WTC11 (cell line): ENCODE results near the gene FAM110A. TPM values are rescaled to one million over a fixed set of nuclear protein-coding genes. Genes with fewer than 3 reads are reported as not detected.

ENCODE experiments used
- ATAC-seq: fragments of 200-7000 bp; cut with Tn5 transposase; 2 replicates; pipeline ENCODE4 v1.10.0; 2021; ENCODE audit warnings: mild to moderate bottlenecking, moderate library complexity
- CTCF ChIA-PET: fragments of 300-600 bp; sonication (Branson Sonifier 250); formaldehyde crosslinking; loops from one replicate; lab custom pipeline; 2021; ENCODE audit warnings: antibody characterized with exemption; lab: Charles Lee
- POLR2A ChIA-PET: fragments of 350-600 bp; sonication (Branson Sonifier 250); formaldehyde crosslinking; loops from one replicate; lab custom pipeline; 2021; ENCODE audit warnings: antibody characterized with exemption; lab: Charles Lee
- DNase-seq: peaks from one replicate; pipeline ENCODE4 v3.0.0; 2021; ENCODE audit warnings: low spot score
- H3K27ac Mint-ChIP-seq: 2 replicates; pipeline ENCODE4 v1.8.0; 2021; ENCODE audit warnings: mixed read lengths
- H3K27me3 Mint-ChIP-seq: 2 replicates; pipeline ENCODE4 v1.8.0; 2021; ENCODE audit warnings: low read depth, mild to moderate bottlenecking, moderate library complexity, mixed read lengths
- H3K36me3 Mint-ChIP-seq: 2 replicates; pipeline ENCODE4 v1.8.0; 2021; ENCODE audit warnings: mixed read lengths
- H3K4me1 Mint-ChIP-seq: 2 replicates; pipeline ENCODE4 v1.8.0; 2022; ENCODE audit warnings: mixed read lengths
- H3K4me3 Mint-ChIP-seq: 2 replicates; pipeline ENCODE4 v1.8.0; 2021; ENCODE audit warnings: mild to moderate bottlenecking, moderate library complexity, mixed read lengths
- H3K9me3 Mint-ChIP-seq: 2 replicates; pipeline ENCODE4 v1.8.0; 2021; ENCODE audit warnings: mixed read lengths
- CBFB ChIP-seq: sonication (generic); formaldehyde crosslinking; IDR thresholded peaks from 2 replicates; pipeline ENCODE4 v1.8.1; 2022; ENCODE audit warnings: mild to moderate bottlenecking, low read depth, missing genetic modification reagents
- CREM ChIP-seq: sonication (generic); formaldehyde crosslinking; IDR thresholded peaks from 2 replicates; pipeline ENCODE4 v1.8.1; 2022; ENCODE audit warnings: mild to moderate bottlenecking, missing genetic modification reagents, moderate library complexity
- EMX1 ChIP-seq: fragments of 250-450 bp; sonication (Bioruptor Pico); IDR thresholded peaks from 2 replicates; pipeline ENCODE4 v1.8.0; 2021; ENCODE audit warnings: mild to moderate bottlenecking
- ETV6 ChIP-seq: sonication (generic); formaldehyde crosslinking; IDR thresholded peaks from 2 replicates; pipeline ENCODE4 v1.8.1; 2022; ENCODE audit warnings: mild to moderate bottlenecking, missing genetic modification reagents
- FOXJ3 ChIP-seq: sonication (generic); formaldehyde crosslinking; IDR thresholded peaks from 2 replicates; pipeline ENCODE4 v1.9.0; 2021; ENCODE audit warnings: missing genetic modification reagents, mild to moderate bottlenecking, borderline replicate concordance
- GTF2I ChIP-seq: fragments of 250-450 bp; sonication (Bioruptor Pico); conservative IDR thresholded peaks from 2 replicates; pipeline ENCODE4 v1.4.0; 2021; ENCODE audit warnings: mild to moderate bottlenecking
- MYBL2 ChIP-seq: sonication (generic); formaldehyde crosslinking; IDR thresholded peaks from 2 replicates; pipeline ENCODE4 v1.8.1; 2023; ENCODE audit warnings: mild to moderate bottlenecking, moderate library complexity, missing genetic modification reagents
- OVOL2 ChIP-seq: fragments of 250-450 bp; sonication (Bioruptor Pico); IDR thresholded peaks from 2 replicates; pipeline ENCODE4 v1.9.0; 2021; ENCODE audit warnings: mild to moderate bottlenecking, borderline replicate concordance
- PRRX2 ChIP-seq: fragments of 250-450 bp; sonication (Bioruptor Pico); IDR thresholded peaks from 2 replicates; pipeline ENCODE4 v1.8.0; 2021; ENCODE audit warnings: mild to moderate bottlenecking
- TCF7 ChIP-seq: sonication (generic); formaldehyde crosslinking; IDR thresholded peaks from 2 replicates; pipeline ENCODE4 v1.8.0; 2022; ENCODE audit warnings: mild to moderate bottlenecking, low read depth, missing genetic modification reagents, moderate library complexity
- ZNF121 ChIP-seq: sonication (generic); formaldehyde crosslinking; IDR thresholded peaks from 2 replicates; pipeline ENCODE4 v1.8.0; 2023; ENCODE audit warnings: missing genetic modification reagents
- ZNF416 ChIP-seq: fragments of 250-450 bp; sonication (Bioruptor Pico); IDR thresholded peaks from 2 replicates; pipeline ENCODE4 v1.9.0; 2021; ENCODE audit warnings: mild to moderate bottlenecking, inconsistent platforms
- ZNF671 ChIP-seq: fragments of 250-450 bp; sonication (Bioruptor Pico); IDR thresholded peaks from 2 replicates; pipeline ENCODE4 v1.8.0; 2021; ENCODE audit warnings: mild to moderate bottlenecking
- total RNA-seq: library from RNA; stranded (reverse); gene quantifications from 3 replicates; pipeline ENCODE4 v1.2.3, GENCODE V29; 2021
- TF ChIP-seq, protein P1 (sequence below): sonication (generic); formaldehyde crosslinking; conservative IDR thresholded peaks from 2 replicates; pipeline ENCODE4 v1.8.1; 2023; ENCODE audit warnings: mild to moderate bottlenecking, low read depth, missing genetic modification reagents, moderate library complexity
- TF ChIP-seq, protein P2 (sequence below): sonication (generic); formaldehyde crosslinking; IDR thresholded peaks from 2 replicates; pipeline ENCODE4 v1.8.0; 2022; ENCODE audit warnings: mild to moderate bottlenecking, missing genetic modification reagents
- TF ChIP-seq, protein P3 (sequence below): fragments of 250-450 bp; sonication (Bioruptor Pico); IDR thresholded peaks from 2 replicates; pipeline ENCODE4 v1.9.0; 2021; ENCODE audit warnings: mild to moderate bottlenecking
- TF ChIP-seq, protein P4 (sequence below): sonication (generic); formaldehyde crosslinking; conservative IDR thresholded peaks from 2 replicates; pipeline ENCODE4 v1.8.1; 2022; ENCODE audit warnings: mild to moderate bottlenecking, missing genetic modification reagents
- TF ChIP-seq, protein P5 (sequence below): sonication (generic); formaldehyde crosslinking; IDR thresholded peaks from 2 replicates; pipeline ENCODE4 v1.8.0; 2023; ENCODE audit warnings: missing genetic modification reagents, mild to moderate bottlenecking, borderline replicate concordance

Gene FAM110A
- total RNA-seq, 1 experiment from 2014 or later: 18.8 TPM

DNA sequence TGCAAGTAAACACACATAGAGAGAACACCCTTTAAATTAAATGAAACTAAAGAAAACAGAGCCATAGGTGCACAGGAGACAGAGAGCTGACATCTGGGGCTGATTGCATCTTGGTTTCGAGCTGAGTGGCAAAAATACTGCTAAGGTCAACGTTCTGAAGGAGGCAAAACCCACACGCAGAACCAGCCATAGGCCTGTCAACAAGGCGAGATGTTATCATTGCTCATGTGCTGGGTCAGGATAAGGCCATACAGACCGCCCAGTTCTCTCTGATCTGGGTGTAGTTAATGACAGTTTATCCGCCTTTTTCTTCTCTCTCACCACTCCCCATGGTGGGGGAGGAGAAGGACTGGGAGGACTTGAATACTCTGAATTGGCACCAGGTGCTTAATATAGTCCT, 4.5 kb upstream of the FAM110A start (continued):
- TF ChIP-seq CREM (CRISPR knock-in tag): no peak
- no peak for TF ChIP-seq GTF2I (CRISPR knock-in tag)
- no peak for TF ChIP-seq EMX1 (CRISPR knock-in tag)
- TF ChIP-seq, protein P1, sequence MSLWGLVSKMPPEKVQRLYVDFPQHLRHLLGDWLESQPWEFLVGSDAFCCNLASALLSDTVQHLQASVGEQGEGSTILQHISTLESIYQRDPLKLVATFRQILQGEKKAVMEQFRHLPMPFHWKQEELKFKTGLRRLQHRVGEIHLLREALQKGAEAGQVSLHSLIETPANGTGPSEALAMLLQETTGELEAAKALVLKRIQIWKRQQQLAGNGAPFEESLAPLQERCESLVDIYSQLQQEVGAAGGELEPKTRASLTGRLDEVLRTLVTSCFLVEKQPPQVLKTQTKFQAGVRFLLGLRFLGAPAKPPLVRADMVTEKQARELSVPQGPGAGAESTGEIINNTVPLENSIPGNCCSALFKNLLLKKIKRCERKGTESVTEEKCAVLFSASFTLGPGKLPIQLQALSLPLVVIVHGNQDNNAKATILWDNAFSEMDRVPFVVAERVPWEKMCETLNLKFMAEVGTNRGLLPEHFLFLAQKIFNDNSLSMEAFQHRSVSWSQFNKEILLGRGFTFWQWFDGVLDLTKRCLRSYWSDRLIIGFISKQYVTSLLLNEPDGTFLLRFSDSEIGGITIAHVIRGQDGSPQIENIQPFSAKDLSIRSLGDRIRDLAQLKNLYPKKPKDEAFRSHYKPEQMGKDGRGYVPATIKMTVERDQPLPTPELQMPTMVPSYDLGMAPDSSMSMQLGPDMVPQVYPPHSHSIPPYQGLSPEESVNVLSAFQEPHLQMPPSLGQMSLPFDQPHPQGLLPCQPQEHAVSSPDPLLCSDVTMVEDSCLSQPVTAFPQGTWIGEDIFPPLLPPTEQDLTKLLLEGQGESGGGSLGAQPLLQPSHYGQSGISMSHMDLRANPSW (CRISPR knock-in tag): no peak
- TF ChIP-seq CBFB (CRISPR knock-in tag): no peak
- no peak for TF ChIP-seq ZNF416

DNA sequence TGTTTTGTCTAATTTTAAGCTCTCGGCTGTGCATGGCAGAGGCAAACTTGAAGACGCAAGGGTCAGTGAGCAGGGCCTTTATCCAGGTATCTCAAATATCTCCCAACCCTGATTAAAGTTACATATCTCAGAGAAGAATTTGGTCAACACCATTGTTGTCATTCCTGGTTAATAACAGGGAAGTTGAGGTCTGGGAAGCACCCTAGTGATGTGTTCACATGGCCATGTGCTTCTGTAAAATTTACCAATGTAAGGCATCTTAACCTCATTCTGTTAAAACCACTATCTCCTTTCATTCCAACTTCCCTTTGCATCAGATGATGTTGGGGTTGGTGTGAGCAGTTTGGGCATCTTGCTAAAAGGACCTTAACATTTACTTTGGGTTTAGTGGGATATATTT, 4.0 kb upstream of the FAM110A start:
- H3K4me3 Mint-ChIP-seq: no peak overlapping the region
- POLR2A ChIA-PET: interaction anchor here (0.8 kb wide), 1 partner anchor 116 kb away, joined by 3 read pairs; no protein-coding TSS in a partner anchor

DNA sequence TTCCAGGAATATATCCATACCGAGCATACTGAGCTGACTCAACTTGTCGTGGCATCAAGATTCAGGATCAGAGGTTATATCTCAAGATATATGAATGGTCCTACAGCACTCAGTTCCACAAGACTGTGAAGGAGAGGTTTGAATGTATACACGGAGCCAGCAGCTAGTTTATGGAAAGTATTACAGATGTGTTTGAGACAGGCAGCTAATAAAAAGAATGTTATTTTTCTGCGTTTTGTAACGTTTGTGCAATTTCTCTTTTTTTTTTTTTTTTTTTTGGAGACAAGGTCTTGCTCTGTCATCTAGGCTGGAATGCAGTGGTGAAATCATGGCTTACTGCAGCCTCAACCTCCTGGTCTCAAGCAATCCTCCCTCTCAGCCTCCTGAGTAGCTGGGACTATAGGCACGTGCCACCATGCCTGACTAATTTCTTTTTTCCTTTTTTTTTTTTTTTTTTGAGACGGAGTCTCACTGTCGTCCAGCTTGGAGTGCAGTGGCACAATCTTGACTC, 3.4 kb upstream of the FAM110A start:
- CTCF ChIA-PET: interaction anchor here (0.7 to 4.5 kb wide), 3 partner anchors 11 to 207 kb away, joined by 4 to 30 read pairs (median 5); no protein-coding TSS in a partner anchor

More for the DNA sequence above, 4.0 kb upstream of the FAM110A start:
- no peak for TF ChIP-seq OVOL2 (CRISPR knock-in tag)
- TF ChIP-seq, protein P2, sequence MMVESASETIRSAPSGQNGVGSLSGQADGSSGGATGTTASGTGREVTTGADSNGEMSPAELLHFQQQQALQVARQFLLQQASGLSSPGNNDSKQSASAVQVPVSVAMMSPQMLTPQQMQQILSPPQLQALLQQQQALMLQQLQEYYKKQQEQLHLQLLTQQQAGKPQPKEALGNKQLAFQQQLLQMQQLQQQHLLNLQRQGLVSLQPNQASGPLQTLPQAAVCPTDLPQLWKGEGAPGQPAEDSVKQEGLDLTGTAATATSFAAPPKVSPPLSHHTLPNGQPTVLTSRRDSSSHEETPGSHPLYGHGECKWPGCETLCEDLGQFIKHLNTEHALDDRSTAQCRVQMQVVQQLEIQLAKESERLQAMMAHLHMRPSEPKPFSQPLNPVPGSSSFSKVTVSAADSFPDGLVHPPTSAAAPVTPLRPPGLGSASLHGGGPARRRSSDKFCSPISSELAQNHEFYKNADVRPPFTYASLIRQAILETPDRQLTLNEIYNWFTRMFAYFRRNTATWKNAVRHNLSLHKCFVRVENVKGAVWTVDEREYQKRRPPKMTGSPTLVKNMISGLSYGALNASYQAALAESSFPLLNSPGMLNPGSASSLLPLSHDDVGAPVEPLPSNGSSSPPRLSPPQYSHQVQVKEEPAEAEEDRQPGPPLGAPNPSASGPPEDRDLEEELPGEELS: no peak
- TF ChIP-seq MYBL2 (CRISPR knock-in tag): no peak
- TF ChIP-seq, protein P3, sequence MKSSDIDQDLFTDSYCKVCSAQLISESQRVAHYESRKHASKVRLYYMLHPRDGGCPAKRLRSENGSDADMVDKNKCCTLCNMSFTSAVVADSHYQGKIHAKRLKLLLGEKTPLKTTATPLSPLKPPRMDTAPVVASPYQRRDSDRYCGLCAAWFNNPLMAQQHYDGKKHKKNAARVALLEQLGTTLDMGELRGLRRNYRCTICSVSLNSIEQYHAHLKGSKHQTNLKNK (CRISPR knock-in tag): no peak
- no peak for TF ChIP-seq ZNF671 (CRISPR knock-in tag)
- no peaks in the 10 kb centered on the region for H3K36me3 Mint-ChIP-seq
- H3K27ac Mint-ChIP-seq: no peak overlapping the region
- no peaks in the 10 kb centered on the region for H3K9me3 Mint-ChIP-seq
- ATAC-seq: no peak
- peaks cover 13% of the 10 kb centered on the region for H3K4me1 Mint-ChIP-seq
- DNase-seq: no peak
- CTCF ChIA-PET: interaction anchor here (0.7 to 4.5 kb wide), 2 partner anchors 10 to 117 kb away, joined by 5 to 30 read pairs; no protein-coding TSS in a partner anchor
- H3K27me3 Mint-ChIP-seq: peaks cover 7% of the 10 kb centered on the region

More for the DNA sequence above, 3.4 kb upstream of the FAM110A start:
- DNase-seq (no peak), ATAC-seq (no peak)
- no peak for TF ChIP-seq ZNF121
- TF ChIP-seq, protein P4, sequence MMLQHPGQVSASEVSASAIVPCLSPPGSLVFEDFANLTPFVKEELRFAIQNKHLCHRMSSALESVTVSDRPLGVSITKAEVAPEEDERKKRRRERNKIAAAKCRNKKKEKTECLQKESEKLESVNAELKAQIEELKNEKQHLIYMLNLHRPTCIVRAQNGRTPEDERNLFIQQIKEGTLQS: no peak
- no peak for TF ChIP-seq TCF7 (CRISPR knock-in tag)
- TF ChIP-seq, protein P5, sequence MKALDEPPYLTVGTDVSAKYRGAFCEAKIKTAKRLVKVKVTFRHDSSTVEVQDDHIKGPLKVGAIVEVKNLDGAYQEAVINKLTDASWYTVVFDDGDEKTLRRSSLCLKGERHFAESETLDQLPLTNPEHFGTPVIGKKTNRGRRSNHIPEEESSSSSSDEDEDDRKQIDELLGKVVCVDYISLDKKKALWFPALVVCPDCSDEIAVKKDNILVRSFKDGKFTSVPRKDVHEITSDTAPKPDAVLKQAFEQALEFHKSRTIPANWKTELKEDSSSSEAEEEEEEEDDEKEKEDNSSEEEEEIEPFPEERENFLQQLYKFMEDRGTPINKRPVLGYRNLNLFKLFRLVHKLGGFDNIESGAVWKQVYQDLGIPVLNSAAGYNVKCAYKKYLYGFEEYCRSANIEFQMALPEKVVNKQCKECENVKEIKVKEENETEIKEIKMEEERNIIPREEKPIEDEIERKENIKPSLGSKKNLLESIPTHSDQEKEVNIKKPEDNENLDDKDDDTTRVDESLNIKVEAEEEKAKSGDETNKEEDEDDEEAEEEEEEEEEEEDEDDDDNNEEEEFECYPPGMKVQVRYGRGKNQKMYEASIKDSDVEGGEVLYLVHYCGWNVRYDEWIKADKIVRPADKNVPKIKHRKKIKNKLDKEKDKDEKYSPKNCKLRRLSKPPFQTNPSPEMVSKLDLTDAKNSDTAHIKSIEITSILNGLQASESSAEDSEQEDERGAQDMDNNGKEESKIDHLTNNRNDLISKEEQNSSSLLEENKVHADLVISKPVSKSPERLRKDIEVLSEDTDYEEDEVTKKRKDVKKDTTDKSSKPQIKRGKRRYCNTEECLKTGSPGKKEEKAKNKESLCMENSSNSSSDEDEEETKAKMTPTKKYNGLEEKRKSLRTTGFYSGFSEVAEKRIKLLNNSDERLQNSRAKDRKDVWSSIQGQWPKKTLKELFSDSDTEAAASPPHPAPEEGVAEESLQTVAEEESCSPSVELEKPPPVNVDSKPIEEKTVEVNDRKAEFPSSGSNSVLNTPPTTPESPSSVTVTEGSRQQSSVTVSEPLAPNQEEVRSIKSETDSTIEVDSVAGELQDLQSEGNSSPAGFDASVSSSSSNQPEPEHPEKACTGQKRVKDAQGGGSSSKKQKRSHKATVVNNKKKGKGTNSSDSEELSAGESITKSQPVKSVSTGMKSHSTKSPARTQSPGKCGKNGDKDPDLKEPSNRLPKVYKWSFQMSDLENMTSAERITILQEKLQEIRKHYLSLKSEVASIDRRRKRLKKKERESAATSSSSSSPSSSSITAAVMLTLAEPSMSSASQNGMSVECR (CRISPR knock-in tag): no peak
- no peak for TF ChIP-seq PRRX2
- TF ChIP-seq ETV6 (CRISPR knock-in tag): no peak
- no peak for TF ChIP-seq FOXJ3
- TF ChIP-seq, all 79 proteins: peak for 0
- H3K9me3 Mint-ChIP-seq: no peaks in the 10 kb centered on the region
- no peaks in the 10 kb centered on the region for H3K36me3 Mint-ChIP-seq
- peaks cover 11% of the 10 kb centered on the region for H3K27me3 Mint-ChIP-seq
- peaks cover 17% of the 10 kb centered on the region for H3K4me1 Mint-ChIP-seq
- H3K27ac Mint-ChIP-seq: no peak overlapping the region
- no peak overlapping the region for H3K4me3 Mint-ChIP-seq
- POLR2A ChIA-PET: interaction anchor here (0.6 kb wide), 1 partner anchor 86 kb away, joined by 4 read pairs; no protein-coding TSS in a partner anchor
